ENCODE measurements around the gene GTF2H4.
"Not testable (repeated sequence)": the region's sequence is repeated elsewhere in the genome, so short reads cannot be mapped to it uniquely, and the experiment has no call there.

The GTF2H4 gene

DNA sequence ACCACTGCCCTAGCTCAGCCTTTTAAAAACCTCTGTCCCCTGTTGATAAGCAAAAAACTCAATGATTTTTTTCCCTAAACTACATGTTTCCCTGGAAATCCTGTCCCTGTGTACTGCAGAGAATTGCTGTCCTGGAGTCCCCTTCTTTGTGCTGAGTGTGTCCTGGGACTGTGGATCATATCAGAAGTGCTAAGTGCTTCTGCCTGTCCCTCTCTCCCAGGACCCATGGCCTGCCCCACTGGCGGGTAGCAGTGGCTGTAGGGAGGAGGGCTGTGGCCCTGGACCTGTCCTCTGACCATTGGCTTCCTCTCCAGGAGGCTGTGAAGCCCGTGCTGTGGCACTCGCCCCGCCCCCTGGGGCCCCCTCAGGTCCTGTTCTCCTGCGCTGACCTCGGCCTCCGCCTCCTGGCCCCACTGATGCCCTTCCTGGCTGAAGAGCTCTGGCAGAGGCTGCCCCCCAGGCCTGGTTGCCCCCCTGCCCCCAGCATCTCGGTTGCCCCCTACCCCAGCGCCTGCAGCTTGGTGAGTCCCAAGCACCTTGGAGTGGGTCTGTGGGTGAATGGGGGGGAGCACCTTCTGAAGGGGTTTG is 16.1 kb downstream of the GTF2H4 start:
- DNase-seq (ENCODE audit: low spot score) = not testable (repeated sequence)

DNA sequence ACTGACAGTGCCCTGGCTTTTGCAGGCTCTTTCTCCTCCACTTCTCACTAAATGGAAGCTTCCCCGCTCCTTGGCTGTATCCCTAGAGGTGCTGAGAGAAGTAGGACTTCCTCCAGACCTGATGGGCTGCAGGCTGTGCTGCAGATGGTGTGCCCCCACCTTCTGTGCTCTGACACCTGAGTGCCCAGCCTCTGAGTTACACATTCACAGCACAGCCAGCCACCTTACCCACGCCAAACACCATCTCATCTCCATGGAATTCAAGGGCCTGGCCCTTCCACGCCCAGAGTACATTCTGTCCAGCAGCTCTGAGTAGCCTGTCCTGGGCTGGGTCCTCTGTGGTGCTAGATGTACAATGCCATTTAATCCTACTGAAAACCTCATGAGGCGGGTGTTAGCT is 18.6 kb downstream of the GTF2H4 start:
- no peak for DNase-seq (ENCODE audit: low spot score)

DNA sequence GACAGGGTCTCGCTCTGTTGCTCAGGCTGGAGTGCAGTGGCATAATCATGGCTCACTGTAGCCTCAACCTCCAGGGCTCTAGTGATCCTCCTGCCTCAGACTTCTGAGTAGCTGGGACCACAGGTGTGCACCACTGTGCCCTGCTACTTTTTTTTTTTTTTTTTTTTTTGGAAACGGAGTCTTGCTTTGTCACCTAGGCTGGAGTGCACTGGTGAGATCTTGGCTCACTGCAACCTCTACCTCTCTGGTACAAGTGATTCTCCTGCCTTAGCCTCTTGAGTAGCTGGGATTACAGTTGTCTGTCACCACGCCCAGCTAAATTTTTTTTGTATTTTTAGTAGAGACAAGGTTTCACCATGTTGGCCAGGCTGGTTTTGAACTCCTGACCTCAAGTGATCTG is 19.1 kb downstream of the GTF2H4 start:
- DNase-seq (ENCODE audit: low spot score) = not testable (repeated sequence)

DNA sequence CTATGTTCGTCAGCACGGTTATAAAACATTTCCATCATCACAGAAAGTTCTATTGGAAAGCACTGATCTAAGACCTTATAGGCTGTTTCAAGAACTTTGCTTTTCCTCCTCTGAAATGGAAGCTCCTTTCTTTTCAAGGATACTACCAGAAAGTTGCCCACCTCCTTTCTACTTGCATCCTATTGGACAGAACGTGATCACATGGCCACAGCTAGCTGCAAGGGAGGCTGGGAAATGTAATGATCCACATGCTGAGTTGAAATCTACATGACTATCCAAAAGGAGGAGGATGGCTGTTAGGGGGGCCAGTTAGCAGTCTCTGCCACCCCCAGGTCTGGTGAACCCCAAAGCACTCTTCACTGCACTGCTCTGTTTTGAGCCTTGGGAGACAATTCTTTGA is 20.7 kb downstream of the GTF2H4 start:
- DNase-seq (ENCODE audit: low spot score) = no peak

DNA sequence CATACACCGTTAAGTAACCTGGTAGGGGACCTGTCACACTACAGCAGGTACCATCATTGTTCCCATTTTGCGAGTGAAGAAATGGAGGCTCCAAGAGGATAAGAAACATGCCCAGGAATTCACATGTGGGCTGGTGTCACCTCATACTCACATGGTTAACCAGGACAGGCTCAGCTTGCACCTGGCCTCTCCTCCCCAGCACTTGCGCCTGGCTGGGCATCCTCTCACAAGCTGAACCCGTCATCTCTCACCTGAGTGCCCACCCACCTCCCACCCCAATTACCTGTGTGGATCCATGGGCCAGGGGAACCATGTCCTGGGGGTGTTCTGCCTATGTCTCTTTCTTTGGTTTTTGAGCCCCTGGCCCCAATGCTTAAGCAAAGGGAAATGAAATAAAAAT is 22.5 kb downstream of the GTF2H4 start:
- DNase-seq (ENCODE audit: low spot score) = no peak

DNA sequence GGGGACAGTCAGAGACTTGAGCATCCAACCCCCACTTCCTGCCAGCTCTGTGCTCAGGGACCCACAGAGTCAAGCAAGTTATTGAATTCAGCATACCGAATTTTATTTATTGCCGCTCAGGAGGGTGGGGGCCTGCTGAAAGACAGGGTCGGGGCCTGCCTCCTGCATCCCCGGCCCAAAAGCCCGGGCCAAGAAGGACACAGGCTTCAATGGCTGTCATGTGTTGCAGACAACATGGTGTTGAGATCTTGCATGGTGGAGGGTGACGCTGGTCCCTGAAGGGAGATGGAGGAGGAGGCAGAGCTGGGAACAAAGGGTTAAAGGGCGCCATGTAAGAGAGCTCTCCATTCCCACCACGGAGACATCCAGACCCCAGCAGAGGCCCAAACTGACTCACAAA is 23.3 kb downstream of the GTF2H4 start:
- DNase-seq (ENCODE audit: low spot score) = no peak

DNA sequence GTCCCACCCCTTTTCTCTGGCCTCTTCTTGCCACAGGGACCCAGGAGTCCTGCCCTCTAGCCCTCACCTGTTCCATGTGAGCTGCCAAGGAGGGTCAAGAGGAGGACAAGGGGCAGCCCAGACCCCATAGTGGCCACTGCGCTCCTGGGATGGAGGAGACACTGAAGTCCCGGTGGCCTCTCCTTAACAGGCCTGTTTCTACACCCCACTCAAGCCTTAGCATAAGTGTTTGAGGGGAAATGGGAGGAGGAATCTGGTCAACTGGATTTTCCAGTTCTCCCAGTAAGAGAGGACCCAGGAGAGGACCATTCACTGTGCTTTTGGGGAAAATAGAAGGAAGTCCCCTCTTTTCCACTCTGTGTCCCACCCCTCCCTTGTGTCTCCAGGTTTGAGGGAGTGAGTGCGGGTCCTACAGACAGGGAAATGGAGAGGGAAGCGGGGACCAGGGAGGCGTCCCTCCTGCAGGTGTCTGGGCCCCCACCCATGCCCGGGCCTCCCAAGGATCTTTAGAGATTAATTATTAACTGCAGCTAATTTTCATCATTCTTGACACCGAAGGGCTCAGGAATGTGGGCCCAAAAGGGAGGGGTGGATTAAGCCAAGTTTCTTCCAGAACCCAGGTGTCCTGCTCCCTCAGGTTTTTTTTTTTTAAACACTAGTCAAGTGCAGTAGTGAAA is 24.1 kb downstream of the GTF2H4 start, which contains the start of gene SFTA2:
Gene SFTA2, minus strand, starts transcription at position 202 of the 677 bp plus-strand sequence. Its CDS starts 74 bp downstream, at position 128.
- DNase-seq (ENCODE audit: low spot score) = no peak

DNA sequence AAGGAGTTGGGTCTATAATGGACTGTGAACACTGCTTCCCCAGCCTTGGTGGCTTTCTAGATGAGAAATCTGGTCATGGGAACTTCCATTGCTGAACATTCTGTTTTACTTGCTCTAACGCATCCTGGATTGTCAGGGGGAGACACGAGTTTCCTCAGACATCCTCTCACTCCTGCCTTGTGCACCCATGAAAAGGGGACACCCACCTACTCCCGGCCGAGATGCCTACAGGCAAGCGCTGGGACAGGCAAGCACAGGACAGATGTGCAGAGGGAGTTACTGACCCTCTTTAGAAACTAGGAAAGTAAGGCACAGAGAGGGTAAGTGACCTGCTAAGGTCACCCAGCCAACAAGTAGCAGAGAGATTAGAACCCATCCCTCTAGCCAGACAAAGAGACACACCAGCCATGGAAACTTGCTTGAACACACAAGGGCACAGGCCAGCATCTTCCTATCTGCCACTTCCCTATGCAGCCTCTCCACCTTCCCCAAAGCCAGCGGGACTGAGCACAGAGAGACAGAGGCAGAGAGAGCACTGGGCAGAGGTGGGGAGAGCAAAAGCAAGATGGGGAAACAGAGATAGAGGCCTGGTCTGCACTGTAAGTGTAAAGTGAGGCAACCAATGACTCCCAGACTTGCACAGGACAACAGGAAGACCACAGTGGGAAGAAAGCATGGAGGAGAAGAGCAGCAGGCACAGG is 24.8 kb downstream of the GTF2H4 start:
- DNase-seq (ENCODE audit: low spot score) = no peak

DNA sequence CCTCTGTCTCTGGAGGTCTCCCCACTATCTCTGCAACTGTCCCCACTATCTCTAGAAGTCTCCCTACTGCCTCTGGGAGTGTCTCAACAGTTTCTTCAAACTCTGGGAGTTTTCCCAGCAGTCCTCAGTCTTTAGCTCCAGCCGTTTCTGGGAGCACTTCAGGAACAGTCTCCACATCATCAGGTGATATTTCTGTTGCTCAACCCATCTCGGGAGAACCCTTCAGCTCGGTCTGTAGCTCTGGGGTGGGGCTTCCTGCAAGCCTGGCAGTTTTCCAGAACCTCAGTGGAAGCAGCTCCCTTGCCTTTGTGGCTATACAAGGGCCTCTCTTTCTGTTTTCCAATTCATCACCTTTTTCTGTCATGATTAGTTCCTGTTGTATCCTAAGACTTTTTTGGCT is 27.0 kb downstream of the GTF2H4 start:
- DNase-seq (ENCODE audit: low spot score) = no peak

DNA sequence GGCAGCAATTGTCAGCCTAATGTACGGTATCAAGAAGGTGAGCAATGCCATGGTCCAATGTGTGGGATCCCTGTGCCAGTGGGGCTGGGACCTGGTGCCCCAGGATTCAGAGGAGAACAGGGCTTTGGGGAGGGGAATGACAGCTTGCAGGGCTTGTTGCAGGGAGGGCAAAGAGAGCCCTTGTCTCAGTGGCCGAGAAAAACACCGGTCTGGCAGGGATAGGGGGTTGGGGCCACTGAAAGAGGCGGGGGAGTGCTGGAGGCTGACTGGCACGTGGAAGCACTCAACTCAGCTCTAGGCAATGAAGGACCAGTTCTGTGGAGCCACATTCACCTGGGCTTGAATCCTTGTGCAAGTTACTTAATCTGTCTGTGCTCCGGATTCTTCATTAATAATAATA is 29.3 kb downstream of the GTF2H4 start:
- DNase-seq (ENCODE audit: low spot score) = no peak

DNA sequence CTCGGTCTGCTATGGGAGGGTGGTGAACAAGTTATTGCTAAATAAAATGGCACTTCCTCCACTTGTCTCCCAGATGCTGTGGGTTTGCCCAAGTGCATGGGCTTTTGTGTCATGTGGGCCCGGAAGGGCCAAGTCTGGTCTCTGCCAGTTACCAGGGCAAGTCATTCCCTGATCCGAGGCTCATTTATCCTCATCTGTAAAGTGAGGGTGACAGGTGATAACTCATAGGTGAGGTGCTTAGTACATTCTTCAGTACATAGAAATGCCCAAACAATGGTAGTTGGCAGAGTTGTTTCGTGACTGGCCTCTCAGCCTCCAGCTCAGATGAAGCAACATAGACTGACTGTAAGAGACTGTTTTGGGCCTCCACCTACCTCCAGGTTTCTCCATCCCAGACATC is 30.7 kb downstream of the GTF2H4 start:
- no peak for DNase-seq (ENCODE audit: low spot score)

DNA sequence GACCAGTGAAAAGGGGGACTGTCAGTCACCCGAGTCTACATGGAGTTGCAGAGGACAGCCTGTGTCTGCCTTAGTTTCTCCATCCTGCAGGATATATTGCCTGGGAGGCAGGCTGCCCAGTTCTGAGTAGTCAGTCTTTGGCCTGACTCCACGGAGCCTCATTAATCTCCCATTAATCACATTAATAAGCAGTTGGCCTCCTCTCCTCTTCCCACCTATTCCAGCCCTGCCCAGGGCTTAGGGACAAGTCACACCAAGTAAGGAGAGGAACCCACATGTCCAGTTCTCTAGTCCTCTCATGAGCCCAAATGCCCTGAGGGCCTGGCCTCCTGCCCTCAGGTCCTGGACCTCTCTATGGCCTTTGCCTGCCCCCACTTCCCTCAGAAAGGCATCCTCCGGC is 31.5 kb downstream of the GTF2H4 start:
- no peak for DNase-seq (ENCODE audit: low spot score)

DNA sequence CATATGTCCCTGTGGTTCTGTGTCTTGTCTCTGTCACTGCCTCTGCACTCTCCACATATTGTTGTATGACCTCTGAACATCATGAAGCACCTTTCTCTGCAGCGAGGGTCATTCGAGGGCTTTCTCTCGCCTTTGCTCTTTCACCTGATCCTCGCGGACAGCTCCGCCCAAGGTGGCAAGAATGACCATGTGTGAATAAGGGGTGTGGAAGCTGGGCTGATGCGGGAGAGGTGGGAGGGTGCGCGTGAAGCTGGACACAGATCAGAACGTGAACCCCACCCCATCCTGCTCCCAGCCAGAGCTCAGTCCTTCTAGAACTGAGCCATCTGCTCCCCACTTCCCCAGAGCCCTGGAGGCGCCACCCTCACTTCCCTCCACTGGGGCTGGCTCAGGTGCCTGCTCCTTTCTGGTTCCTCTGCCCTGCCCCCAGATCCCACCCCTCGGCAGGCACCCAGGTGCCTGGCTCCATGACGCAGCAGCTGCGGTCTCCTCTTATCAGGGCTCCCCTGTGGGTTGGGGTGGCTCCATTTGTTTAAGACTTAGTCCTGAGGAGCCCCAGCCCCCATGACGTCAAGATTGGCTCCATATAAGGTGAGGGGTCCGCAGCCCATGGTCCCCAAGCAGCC is 32.5 kb downstream of the GTF2H4 start, which contains the start of gene MUCL3:
Gene MUCL3, plus strand, starts transcription at position 613 of the 626 bp plus-strand sequence. CDS start 27 bp downstream, outside the sequence.
- no peak for DNase-seq (ENCODE audit: low spot score)

DNA sequence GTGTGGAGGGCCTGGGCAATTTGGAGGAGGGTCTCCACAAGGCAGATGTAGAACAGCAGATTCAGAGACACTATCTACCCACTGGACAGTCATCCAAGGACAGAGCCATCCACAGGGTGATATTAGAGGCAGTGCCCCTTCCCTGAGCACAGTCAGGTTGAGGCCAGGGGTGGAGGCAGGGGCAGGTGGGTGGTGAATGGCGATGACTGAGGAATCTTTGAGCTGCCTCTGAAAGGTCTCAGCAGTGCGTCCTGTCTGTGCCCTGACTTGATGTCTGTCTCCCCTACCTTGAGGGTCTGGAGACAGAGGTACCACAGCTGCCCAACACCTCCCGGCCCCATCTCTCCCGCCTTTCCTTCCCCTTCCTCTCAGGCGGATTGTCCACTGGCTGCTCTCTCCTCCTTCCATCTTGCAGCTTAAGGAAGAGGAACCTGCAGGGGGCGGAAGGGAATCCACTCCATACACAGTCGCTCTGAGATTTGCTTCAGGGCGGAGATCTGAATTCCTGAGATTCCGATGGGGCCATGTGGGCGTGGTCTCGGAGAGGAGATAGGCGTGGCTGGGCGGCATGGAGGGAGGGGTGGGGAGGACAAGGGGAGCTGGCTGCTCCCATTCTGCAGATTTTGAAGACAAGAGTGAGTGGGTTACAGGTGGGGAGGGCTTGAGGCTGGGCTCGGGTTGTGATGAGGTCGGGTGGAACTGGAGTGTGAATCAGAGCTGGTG is 34.5 kb downstream of the GTF2H4 start:
- no peak for DNase-seq (ENCODE audit: low spot score)

DNA sequence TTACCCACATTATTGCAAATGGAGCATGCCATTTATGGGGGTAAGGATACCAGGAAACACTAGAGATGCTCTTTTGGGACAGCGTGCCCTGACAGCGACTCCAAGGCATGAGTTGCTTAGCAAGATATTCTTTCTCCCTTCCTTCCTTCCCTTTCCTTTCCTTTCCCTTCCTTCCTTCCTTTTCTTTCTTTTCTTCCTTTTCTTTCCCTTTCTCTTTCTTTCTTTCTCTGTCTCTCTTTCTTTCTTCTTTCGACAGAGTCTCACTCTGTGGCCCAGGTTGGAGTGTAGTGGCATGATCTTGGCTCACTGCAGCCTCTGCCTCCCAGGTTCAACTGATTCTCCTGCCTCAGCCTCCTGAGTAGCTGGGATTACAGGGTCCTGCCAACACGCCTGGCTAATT is 36.0 kb downstream of the GTF2H4 start:
- DNase-seq (ENCODE audit: low spot score) = no peak

DNA sequence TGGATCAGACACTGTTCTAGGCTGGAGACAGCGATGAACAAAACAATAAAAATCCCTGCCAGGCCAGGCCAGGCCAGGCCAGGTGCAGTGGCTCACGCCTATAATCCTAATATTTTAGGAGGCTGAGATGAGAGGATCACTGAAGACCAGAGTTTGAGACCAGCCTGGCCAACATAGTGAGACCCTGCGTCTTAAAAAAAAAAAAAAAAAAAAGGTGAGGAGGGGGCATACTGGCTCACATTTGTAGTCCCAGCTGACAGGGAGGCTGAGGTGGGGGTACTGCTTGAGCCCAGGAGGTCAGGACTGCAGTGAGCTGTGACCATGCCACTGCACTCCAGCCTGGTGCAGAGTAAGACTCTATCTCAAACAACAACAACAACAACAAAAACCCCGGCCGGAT is 37.3 kb downstream of the GTF2H4 start:
- no peak for DNase-seq (ENCODE audit: low spot score)

DNA sequence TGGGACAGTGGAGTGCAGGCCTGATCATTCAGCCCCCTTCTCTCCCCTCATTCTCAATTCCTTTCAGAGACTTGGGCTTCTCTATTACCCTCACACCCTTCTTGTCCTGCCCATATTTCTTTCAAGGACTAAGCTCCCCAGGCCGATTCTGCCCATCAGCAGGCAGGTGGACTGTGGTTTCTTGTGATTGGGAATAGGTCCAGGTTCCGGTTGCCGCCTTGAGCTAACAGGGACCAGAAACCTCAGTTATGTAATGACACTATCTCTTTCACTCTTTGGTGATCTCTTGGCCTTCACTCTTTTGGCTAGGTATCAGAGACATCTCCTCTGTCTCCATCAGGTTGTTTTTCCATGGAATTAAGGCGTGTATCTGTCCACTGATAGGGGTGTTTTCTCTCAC is 39.2 kb downstream of the GTF2H4 start:
- no peak for DNase-seq (ENCODE audit: low spot score)

DNA sequence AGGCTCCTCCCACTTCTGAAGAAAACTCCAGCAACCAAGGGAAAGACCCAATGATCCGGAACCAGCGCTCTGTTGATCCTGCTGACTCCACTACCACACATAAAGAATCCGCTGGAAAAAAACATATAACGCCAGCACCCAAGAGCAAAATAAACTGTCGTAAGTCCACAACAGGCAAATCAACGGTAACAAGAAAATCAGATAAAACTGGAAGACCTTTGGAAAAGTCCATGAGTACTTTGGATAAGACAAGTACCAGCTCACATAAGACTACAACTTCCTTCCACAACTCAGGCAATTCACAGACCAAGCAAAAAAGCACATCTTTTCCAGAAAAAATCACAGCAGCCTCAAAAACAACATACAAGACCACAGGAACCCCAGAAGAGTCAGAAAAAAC is 40.8 kb downstream of the GTF2H4 start:
- no peak for DNase-seq (ENCODE audit: low spot score)

DNA sequence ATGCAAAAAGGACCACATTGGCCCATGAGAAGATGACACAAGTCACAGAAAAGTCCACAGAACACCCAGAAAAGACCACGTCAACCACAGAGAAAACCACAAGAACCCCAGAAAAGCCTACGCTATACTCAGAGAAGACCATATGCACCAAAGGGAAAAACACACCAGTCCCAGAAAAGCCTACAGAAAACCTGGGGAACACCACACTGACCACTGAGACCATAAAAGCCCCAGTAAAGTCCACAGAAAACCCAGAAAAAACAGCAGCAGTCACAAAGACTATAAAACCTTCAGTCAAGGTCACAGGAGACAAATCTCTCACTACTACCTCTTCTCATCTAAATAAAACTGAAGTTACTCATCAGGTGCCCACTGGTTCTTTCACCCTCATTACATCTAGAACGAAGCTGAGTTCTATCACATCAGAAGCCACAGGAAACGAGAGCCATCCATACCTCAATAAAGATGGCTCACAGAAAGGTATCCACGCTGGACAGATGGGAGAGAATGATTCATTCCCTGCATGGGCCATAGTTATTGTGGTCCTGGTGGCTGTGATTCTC is 44.0 kb downstream of the GTF2H4 start:
- no peak for DNase-seq (ENCODE audit: low spot score)

DNA sequence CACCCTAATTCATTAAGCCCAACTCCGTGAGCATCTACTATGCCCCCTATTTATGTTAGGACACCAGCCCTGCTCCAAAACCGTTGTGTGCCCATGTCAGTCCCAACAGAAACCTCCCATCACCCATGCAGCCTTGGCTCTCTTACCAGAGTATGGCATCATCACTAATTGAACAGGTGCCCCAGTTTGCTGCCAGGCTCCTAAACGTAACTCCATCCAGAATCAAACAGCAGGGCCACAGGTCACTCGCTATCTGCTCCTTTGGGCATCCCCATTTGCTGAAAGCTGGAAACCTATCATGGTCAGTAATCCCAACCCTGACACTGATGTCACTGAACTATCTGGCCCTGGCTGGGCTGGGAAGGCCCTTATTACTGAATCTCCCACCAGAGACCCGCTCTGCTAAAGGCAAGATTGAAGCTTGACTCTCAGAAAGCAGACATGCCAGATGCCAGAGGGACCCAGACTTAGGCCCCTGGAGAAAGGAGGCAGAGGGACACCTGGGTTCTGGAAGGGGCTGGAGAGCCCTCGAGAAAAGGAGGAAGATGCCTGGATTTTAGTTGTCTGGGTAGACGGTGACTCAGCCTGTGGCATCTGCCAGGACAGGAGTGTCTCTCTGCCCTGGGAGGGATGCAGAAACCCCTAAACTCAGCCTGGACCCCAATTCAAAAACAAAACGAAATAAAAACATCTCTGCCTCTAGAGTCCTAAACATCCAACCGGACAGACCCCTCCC is 46.8 kb downstream of the GTF2H4 start:
- DNase-seq (ENCODE audit: low spot score) = no peak

DNA sequence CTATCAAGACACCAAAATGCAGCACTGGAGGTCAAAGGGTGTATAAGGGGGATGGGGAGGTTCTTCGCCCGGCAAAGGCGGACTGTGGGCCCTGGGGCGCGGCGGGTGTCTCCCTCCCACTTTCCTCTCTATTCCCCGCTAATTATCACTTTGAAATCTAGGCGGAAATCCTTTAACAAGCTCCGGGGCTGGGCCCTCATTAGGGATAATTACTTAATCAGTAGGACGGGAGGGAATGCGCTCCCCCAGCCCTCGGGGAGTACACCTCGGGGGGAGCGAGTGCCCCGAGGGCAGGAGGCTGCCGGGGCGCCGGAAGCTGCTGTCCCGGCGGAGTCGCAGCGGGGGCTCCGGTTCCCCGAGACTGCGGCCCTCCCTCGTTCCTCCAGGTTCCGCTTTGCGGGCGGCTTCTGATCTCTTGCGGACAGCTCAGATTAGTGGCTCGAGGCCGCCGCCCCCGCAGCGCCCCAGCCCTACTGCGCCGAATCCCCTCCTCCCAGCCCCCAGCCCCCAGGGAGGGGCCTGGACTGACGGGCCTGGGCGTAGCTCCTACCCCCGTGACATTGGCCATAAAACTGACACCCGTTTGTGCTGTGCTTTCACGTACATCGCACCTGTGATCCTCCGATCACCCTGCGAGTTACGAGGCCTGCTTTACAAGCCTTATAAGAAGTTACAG is 47.5 kb downstream of the GTF2H4 start:
- DNase-seq (ENCODE audit: low spot score) = no peak

All from hematopoietic multipotent progenitor cell treated with erythropoietin and hydrocortisone succinate and interleukin-3 and kit ligand, for 15 days (in vitro differentiated cells).